PC-3 (cell line): ENCODE data around the gene VRK3.

Experiments
- EZH2 ChIP-seq: fragments of 300-600 bp; sonication (generic); IDR thresholded peaks from one replicate; pipeline ENCODE4 v1.6.1; 2017; ENCODE audit warnings: antibody characterized with exemption, mild to moderate bottlenecking, low read length; ENCODE audit not compliant: unreplicated experiment
- EZH2phosphoT487 ChIP-seq: fragments of 300-600 bp; sonication (generic); IDR thresholded peaks from 2 replicates; pipeline ENCODE4 v1.6.1; 2018; ENCODE audit warnings: mild to moderate bottlenecking, antibody characterized with exemption, low read length, borderline replicate concordance
- TF ChIP-seq, protein P1 (sequence below): fragments of 300-600 bp; sonication (generic); conservative IDR thresholded peaks from 2 replicates; pipeline ENCODE4 v1.5.1; 2017; ENCODE audit warnings: antibody characterized with exemption, low read depth, mild to moderate bottlenecking, low read length

DNA sequence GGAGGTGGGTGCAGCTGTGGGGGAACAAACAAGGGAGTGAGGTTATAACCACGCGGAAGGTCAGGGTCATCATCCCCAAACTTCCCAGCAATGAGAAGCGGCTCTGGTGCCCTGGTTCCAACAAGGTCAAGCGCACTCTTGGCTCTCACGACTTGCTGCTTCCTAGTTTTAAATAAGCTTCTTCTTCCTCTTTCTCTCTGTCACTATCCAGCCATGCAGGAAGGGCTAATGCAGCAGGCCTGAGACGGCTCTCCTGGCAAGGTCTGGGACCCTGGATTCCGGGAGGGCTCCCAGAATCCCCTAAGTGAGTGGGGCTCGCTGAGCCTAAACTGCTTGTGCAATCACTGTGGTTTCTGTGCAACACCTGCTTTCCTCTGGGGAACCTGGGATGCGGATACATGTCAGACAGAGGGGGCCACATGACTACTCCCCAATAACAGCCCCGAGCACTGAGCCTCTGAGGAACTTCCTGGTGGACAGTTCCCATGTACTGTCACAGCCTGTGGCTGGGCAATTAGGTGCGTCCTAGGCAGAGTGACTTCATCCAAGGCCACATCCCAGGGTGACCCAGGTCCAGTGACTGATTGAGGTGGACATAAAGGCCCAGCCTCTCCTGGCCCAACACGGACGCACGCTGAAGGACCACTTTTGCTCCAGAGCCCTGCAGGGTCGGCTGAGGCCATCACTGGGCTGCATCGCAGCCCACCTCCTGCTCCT, 24.2 kb downstream of the VRK3 start:
- no peak for TF ChIP-seq EZH2phosphoT487
- TF ChIP-seq EZH2 = no peak
- TF ChIP-seq, protein P1, sequence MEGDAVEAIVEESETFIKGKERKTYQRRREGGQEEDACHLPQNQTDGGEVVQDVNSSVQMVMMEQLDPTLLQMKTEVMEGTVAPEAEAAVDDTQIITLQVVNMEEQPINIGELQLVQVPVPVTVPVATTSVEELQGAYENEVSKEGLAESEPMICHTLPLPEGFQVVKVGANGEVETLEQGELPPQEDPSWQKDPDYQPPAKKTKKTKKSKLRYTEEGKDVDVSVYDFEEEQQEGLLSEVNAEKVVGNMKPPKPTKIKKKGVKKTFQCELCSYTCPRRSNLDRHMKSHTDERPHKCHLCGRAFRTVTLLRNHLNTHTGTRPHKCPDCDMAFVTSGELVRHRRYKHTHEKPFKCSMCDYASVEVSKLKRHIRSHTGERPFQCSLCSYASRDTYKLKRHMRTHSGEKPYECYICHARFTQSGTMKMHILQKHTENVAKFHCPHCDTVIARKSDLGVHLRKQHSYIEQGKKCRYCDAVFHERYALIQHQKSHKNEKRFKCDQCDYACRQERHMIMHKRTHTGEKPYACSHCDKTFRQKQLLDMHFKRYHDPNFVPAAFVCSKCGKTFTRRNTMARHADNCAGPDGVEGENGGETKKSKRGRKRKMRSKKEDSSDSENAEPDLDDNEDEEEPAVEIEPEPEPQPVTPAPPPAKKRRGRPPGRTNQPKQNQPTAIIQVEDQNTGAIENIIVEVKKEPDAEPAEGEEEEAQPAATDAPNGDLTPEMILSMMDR = no peak
